ENCODE results near the gene SLC27A6. TPM values are rescaled to one million over a fixed set of nuclear protein-coding genes. Genes with fewer than 3 reads are reported as not detected.

SLC27A6 gene
- total and polyA plus RNA-seq, 2 donors, result 3.9 to 8.8 TPM

GRCh38 chr5:128966375-128966774 is 1.1 kb downstream of the SLC27A6 start:
- DNase-seq (ENCODE audit: extremely low spot score), result no peak
- H3K4me3 ChIP-seq (ENCODE audit: low read depth, low read length), result no peak overlapping the region
- H3K27ac ChIP-seq (ENCODE audit: low read depth), result no peak overlapping the region
- no peaks in the 10 kb centered on the region for H3K4me1 ChIP-seq (ENCODE audit: insufficient read depth)
- WGBS, result 96% methylated on average over 12 of the region's 12 CpGs
- no peaks in the 10 kb centered on the region for H3K36me3 ChIP-seq (ENCODE audit: insufficient read depth)

GRCh38 chr5:128966846-128967245 is 1.6 kb downstream of the SLC27A6 start:
- WGBS, result 91% methylated on average over 3 of the region's 3 CpGs
- no peaks in the 10 kb centered on the region for H3K4me1 ChIP-seq (ENCODE audit: insufficient read depth)
- no peak overlapping the region for H3K27ac ChIP-seq (ENCODE audit: low read depth)
- H3K4me3 ChIP-seq (ENCODE audit: low read depth, low read length), result no peak overlapping the region
- no peak for DNase-seq (ENCODE audit: extremely low spot score)
- H3K36me3 ChIP-seq (ENCODE audit: insufficient read depth), result no peaks in the 10 kb centered on the region

- 80% methylated on average over 9 of the region's 9 CpGs for WGBS
- no peaks in the 10 kb centered on the region for H3K4me1 ChIP-seq (ENCODE audit: insufficient read depth)
- H3K27ac ChIP-seq (ENCODE audit: low read depth), result no peak overlapping the region
- H3K4me3 ChIP-seq (ENCODE audit: low read depth, low read length), result no peak overlapping the region
- no peaks in the 10 kb centered on the region for H3K36me3 ChIP-seq (ENCODE audit: insufficient read depth)
- no peak for DNase-seq (ENCODE audit: extremely low spot score)
These were observed 8.0 kb downstream of the SLC27A6 start for GRCh38 chr5:128973244-128973643.

GRCh38 chr5:128974567-128974966 is 9.3 kb downstream of the SLC27A6 start:
- H3K4me1 ChIP-seq (ENCODE audit: insufficient read depth), result no peaks in the 10 kb centered on the region
- no peaks in the 10 kb centered on the region for H3K36me3 ChIP-seq (ENCODE audit: insufficient read depth)
- no peak for DNase-seq (ENCODE audit: extremely low spot score)
- 55% methylated on average over 1 of the region's 1 CpG for WGBS
- H3K27ac ChIP-seq (ENCODE audit: low read depth), result no peak overlapping the region
- H3K4me3 ChIP-seq (ENCODE audit: low read depth, low read length), result no peak overlapping the region

GRCh38 chr5:128979761-128980160 is 14.5 kb downstream of the SLC27A6 start:
- WGBS, result 73% methylated on average over 1 of the region's 1 CpG
- Histone ChIP-seq H3K4me1 (ENCODE audit: insufficient read depth) (no peaks in the 10 kb centered on the region), H3K27ac (ENCODE audit: low read depth) (no peak overlapping the region), H3K36me3 (ENCODE audit: insufficient read depth) (no peaks in the 10 kb centered on the region), H3K4me3 (ENCODE audit: low read depth, low read length) (no peak overlapping the region)
- no peak for DNase-seq (ENCODE audit: extremely low spot score)

GRCh38 chr5:128980917-128981316 is 15.6 kb downstream of the SLC27A6 start:
- Histone ChIP-seq H3K27ac (ENCODE audit: low read depth) (no peak overlapping the region), H3K4me3 (ENCODE audit: low read depth, low read length) (no peak overlapping the region), H3K36me3 (ENCODE audit: insufficient read depth) (no peaks in the 10 kb centered on the region), H3K4me1 (ENCODE audit: insufficient read depth) (no peaks in the 10 kb centered on the region)
- 92% methylated on average over 3 of the region's 3 CpGs for WGBS
- no peak for DNase-seq (ENCODE audit: extremely low spot score)

GRCh38 chr5:128984480-128984879 is 19.2 kb downstream of the SLC27A6 start:
- WGBS, result 71% methylated on average over 1 of the region's 1 CpG
- Histone ChIP-seq H3K36me3 (ENCODE audit: insufficient read depth) (no peaks in the 10 kb centered on the region), H3K4me3 (ENCODE audit: low read depth, low read length) (no peak overlapping the region)

GRCh38 chr5:128988476-128988875 is 23.2 kb downstream of the SLC27A6 start:
- Histone ChIP-seq H3K27ac (ENCODE audit: low read depth) (no peak overlapping the region), H3K4me1 (ENCODE audit: insufficient read depth) (no peaks in the 10 kb centered on the region), H3K36me3 (ENCODE audit: insufficient read depth) (no peaks in the 10 kb centered on the region), H3K4me3 (ENCODE audit: low read depth, low read length) (no peak overlapping the region)
- 54% methylated on average over 1 of the region's 1 CpG for WGBS
- no peak for DNase-seq (ENCODE audit: extremely low spot score)

More at GRCh38 chr5:128984480-128984879, 19.2 kb downstream of the SLC27A6 start:
- Histone ChIP-seq H3K27ac (ENCODE audit: low read depth) (no peak overlapping the region), H3K4me1 (ENCODE audit: insufficient read depth) (no peaks in the 10 kb centered on the region)
- DNase-seq (ENCODE audit: extremely low spot score), result no peak

GRCh38 chr5:129001841-129002526 is 36.7 kb downstream of the SLC27A6 start:
- Histone ChIP-seq H3K4me3 (ENCODE audit: low read depth, low read length) (no peak overlapping the region), H3K4me1 (ENCODE audit: insufficient read depth) (no peaks in the 10 kb centered on the region), H3K36me3 (ENCODE audit: insufficient read depth) (no peaks in the 10 kb centered on the region), H3K27ac (ENCODE audit: low read depth) (no peak overlapping the region)
- no peak for DNase-seq (ENCODE audit: extremely low spot score)
- WGBS, result 58% methylated on average over 5 of the region's 5 CpGs

- Histone ChIP-seq H3K4me1 (ENCODE audit: insufficient read depth) (no peaks in the 10 kb centered on the region), H3K36me3 (ENCODE audit: insufficient read depth) (no peaks in the 10 kb centered on the region), H3K4me3 (ENCODE audit: low read depth, low read length) (no peak overlapping the region), H3K27ac (ENCODE audit: low read depth) (no peak overlapping the region)
- DNase-seq (ENCODE audit: extremely low spot score), result no peak
- 76% methylated on average over 2 of the region's 2 CpGs for WGBS
These were observed 37.2 kb downstream of the SLC27A6 start for GRCh38 chr5:129002527-129002842.

GRCh38 chr5:129003232-129003631 is 37.9 kb downstream of the SLC27A6 start:
- H3K4me3 ChIP-seq (ENCODE audit: low read depth, low read length), result no peak overlapping the region
- 94% methylated on average over 2 of the region's 2 CpGs for WGBS
- DNase-seq (ENCODE audit: extremely low spot score), result no peak

GRCh38 chr5:129014185-129014584 is 48.9 kb downstream of the SLC27A6 start:
- no peaks in the 10 kb centered on the region for H3K36me3 ChIP-seq (ENCODE audit: insufficient read depth)
- DNase-seq (ENCODE audit: extremely low spot score), result no peak
- no peak overlapping the region for H3K4me3 ChIP-seq (ENCODE audit: low read depth, low read length)
- WGBS, result 95% methylated on average over 4 of the region's 4 CpGs
- no peak overlapping the region for H3K27ac ChIP-seq (ENCODE audit: low read depth)
- no peaks in the 10 kb centered on the region for H3K4me1 ChIP-seq (ENCODE audit: insufficient read depth)

More at GRCh38 chr5:129003232-129003631, 37.9 kb downstream of the SLC27A6 start:
- Histone ChIP-seq H3K27ac (ENCODE audit: low read depth) (no peak overlapping the region), H3K4me1 (ENCODE audit: insufficient read depth) (no peaks in the 10 kb centered on the region), H3K36me3 (ENCODE audit: insufficient read depth) (no peaks in the 10 kb centered on the region)

GRCh38 chr5:129018837-129019236 is 53.5 kb downstream of the SLC27A6 start:
- no peaks in the 10 kb centered on the region for H3K4me1 ChIP-seq (ENCODE audit: insufficient read depth)
- H3K27ac ChIP-seq (ENCODE audit: low read depth), result no peak overlapping the region
- H3K36me3 ChIP-seq (ENCODE audit: insufficient read depth), result no peaks in the 10 kb centered on the region
- H3K4me3 ChIP-seq (ENCODE audit: low read depth, low read length), result no peak overlapping the region
- DNase-seq (ENCODE audit: extremely low spot score), result no peak

GRCh38 chr5:129019401-129019908 is 54.2 kb downstream of the SLC27A6 start:
- 18% methylated on average over 4 of the region's 4 CpGs for WGBS
- no peak overlapping the region for H3K4me3 ChIP-seq (ENCODE audit: low read depth, low read length)
- H3K27ac ChIP-seq (ENCODE audit: low read depth), result no peak overlapping the region
- no peaks in the 10 kb centered on the region for H3K4me1 ChIP-seq (ENCODE audit: insufficient read depth)
- DNase-seq (ENCODE audit: extremely low spot score), result no peak
- H3K36me3 ChIP-seq (ENCODE audit: insufficient read depth), result no peaks in the 10 kb centered on the region

- Histone ChIP-seq H3K4me3 (ENCODE audit: low read depth, low read length) (no peak overlapping the region), H3K36me3 (ENCODE audit: insufficient read depth) (no peaks in the 10 kb centered on the region), H3K4me1 (ENCODE audit: insufficient read depth) (no peaks in the 10 kb centered on the region), H3K27ac (ENCODE audit: low read depth) (no peak overlapping the region)
- WGBS, result 96% methylated on average over 4 of the region's 4 CpGs
- no peak for DNase-seq (ENCODE audit: extremely low spot score)
These were observed 55.4 kb downstream of the SLC27A6 start for GRCh38 chr5:129020683-129021082.
